K562 (cell line): ENCODE results near the gene SNPH. TPM values are rescaled to one million over a fixed set of nuclear protein-coding genes. Genes with fewer than 3 reads are reported as not detected.

Experiments
- BCLAF1 ChIP-seq, 2 experiments: fragments of 450-650 bp in 1 of 2; IDR thresholded peaks; 2 replicates each; pipeline ENCODE4 v1.6.1; 2011 to 2017; ENCODE audit warnings: low read depth in 2 of 2, antibody characterized with exemption in 1 of 2, borderline replicate concordance in 1 of 2, low read length in 1 of 2, mild to moderate bottlenecking in 1 of 2, mixed read lengths in 1 of 2; ENCODE audit not compliant: control insufficient read depth in 1 of 2
- CAMTA2 ChIP-seq: fragments of 250-450 bp; sonication (Bioruptor Pico); conservative IDR thresholded peaks from 2 replicates; pipeline ENCODE4 v1.5.1; 2022
- CLOCK ChIP-seq: fragments of 250-450 bp; sonication (Bioruptor Pico); IDR thresholded peaks from 2 replicates; pipeline ENCODE4 v1.4.0; 2020; ENCODE audit warnings: mild to moderate bottlenecking, moderate library complexity, borderline replicate concordance
- DLX4 ChIP-seq: fragments of 250-450 bp; sonication (Bioruptor Pico); IDR thresholded peaks from 2 replicates; pipeline ENCODE4 v1.6.1; 2021; ENCODE audit warnings: mild to moderate bottlenecking
- EHMT2 ChIP-seq: fragments of 450-650 bp; IDR thresholded peaks from 2 replicates; pipeline ENCODE4 v1.6.1; 2018; ENCODE audit warnings: antibody characterized with exemption
- ERF ChIP-seq: fragments of 450-650 bp; formaldehyde crosslinking; IDR thresholded peaks from 2 replicates; pipeline ENCODE4 v1.4.0; 2020; ENCODE audit warnings: mild to moderate bottlenecking, mixed read lengths
- ETV6 ChIP-seq, 3 experiments: fragments of 150-350 bp in 1 of 3; sonication (generic) in 1 of 3; formaldehyde crosslinking in 1 of 3; IDR thresholded peaks; 2 replicates each; pipeline versions ENCODE4 v1.6.1 to v1.8.0; 2014 to 2022; ENCODE audit warnings: borderline replicate concordance in 2 of 3, low read depth in 2 of 3, antibody characterized with exemption in 1 of 3, low read length in 1 of 3, mild to moderate bottlenecking in 1 of 3, missing genetic modification reagents in 1 of 3
- EWSR1 ChIP-seq: fragments of 450-650 bp; IDR thresholded peaks from 2 replicates; pipeline ENCODE4 v1.6.1; 2018; ENCODE audit warnings: borderline replicate concordance, mild to moderate bottlenecking, low read depth, moderate library complexity; ENCODE audit not compliant: partially characterized antibody
- GABPB2 ChIP-seq: fragments of 250-450 bp; sonication (Bioruptor Pico); conservative IDR thresholded peaks from 2 replicates; pipeline ENCODE4 v1.5.1; 2021; ENCODE audit warnings: mild to moderate bottlenecking
- MCM2 ChIP-seq: fragments of 450-650 bp; IDR thresholded peaks from 2 replicates; pipeline ENCODE4 v1.6.1; 2017; ENCODE audit warnings: low read depth, mild to moderate bottlenecking
- POU5F1 ChIP-seq: fragments of 150-350 bp; IDR thresholded peaks from 2 replicates; pipeline ENCODE4 v1.6.1; 2014; ENCODE audit warnings: borderline replicate concordance, low read length, low read depth, mild to moderate bottlenecking; ENCODE audit not compliant: partially characterized antibody
- RBM39 ChIP-seq: fragments of 200-400 bp; formaldehyde crosslinking; optimal IDR thresholded peaks from 2 replicates; pipeline ENCODE3; 2018; ENCODE audit warnings: low read depth, low read length
- ZNF23 ChIP-seq: fragments of 250-450 bp; sonication (Bioruptor Pico); IDR thresholded peaks from 2 replicates; pipeline ENCODE4 v1.4.0; 2020; ENCODE audit warnings: mild to moderate bottlenecking
- polyA plus RNA-seq, 8 experiments: library from polyadenylated mRNA; depleted of rRNA in 4 of 8; stranded (reverse) in 5 of 8; unstranded in 3 of 8; fragments of >200 nt; fragmentation: Nextera tagmentation in 2 of 8; fragmentation: Illumina TruSeq in 1 of 8; extraction: Ambion mirVana in 2 of 8; extraction: Trizol in 1 of 8; gene quantifications; 2 replicates each; pipeline versions ENCODE4 v1.2.1 to v1.2.3, GENCODE V29; 2011 to 2014; ENCODE audit warnings: inconsistent platforms in 1 of 8, missing spikeins in 1 of 8
- total RNA-seq, 7 experiments: library from RNA; depleted of rRNA in 6 of 7; stranded (reverse); fragments of >200 nt in 6 of 7; fragmentation: Illumina TruSeq in 2 of 7; extraction: Trizol in 2 of 7; gene quantifications; 2 replicates each; pipeline versions ENCODE4 v1.2.1 to v1.2.3, GENCODE V29; 2011 to 2021; ENCODE audit warnings: low replicate concordance in 1 of 7
- TF ChIP-seq, protein P1 (sequence below): fragments of 200-800 bp; sonication (Bioruptor generic); IDR thresholded peaks from 2 replicates; pipeline ENCODE4 v1.6.1; 2017; ENCODE audit warnings: missing genetic modification characterization, missing compliant biosample characterization
- TF ChIP-seq, protein P2 (sequence below): fragments of 450-650 bp; formaldehyde crosslinking; IDR thresholded peaks from 2 replicates; pipeline ENCODE4 v1.4.0; 2020; ENCODE audit warnings: mild to moderate bottlenecking, moderate library complexity
- TF ChIP-seq, protein P3 (sequence below): sonication (generic); formaldehyde crosslinking; IDR thresholded peaks from 2 replicates; pipeline ENCODE4 v1.8.0; 2022; ENCODE audit warnings: mild to moderate bottlenecking, missing genetic modification reagents, borderline replicate concordance

SNPH gene
- total and polyA plus RNA-seq, 9 of the 15 experiments (the other 6 are each of a cell fraction or from before 2014, with no cell fraction given): 0.03 to 4.2 (median 1.4) TPM

DNA sequence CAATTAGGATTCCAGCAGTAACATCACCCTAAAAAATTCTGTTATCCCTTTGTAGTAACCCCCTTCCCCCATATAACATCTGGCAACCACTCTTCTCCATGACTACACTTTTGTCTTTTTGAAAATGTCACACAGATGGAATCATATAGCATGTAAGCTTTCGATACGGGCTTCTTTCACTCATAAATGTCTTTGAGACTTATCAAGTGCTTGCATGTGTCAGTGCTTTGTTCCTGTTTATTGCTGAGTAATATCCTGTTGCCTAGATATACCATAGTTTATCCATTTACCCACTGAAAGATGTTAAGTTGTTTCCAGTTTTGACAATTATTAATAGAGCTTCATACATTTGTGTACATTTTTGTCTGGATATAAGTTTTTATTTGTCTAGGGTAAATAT is 10.4 kb upstream of the SNPH start (continued):
- TF ChIP-seq ZNF23 (CRISPR knock-in tag) (no peak), CLOCK (CRISPR knock-in tag) (no peak), EHMT2 (no peak), GABPB2 (CRISPR knock-in tag) (no peak), MCM2 (no peak), CAMTA2 (no peak), BCLAF1 (IDR thresholded peaks at IDR 0.05; ENCODE audit: borderline replicate concordance in 1 of 2, control insufficient read depth in 1 of 2, low read depth in 2 of 2, low read length in 1 of 2) (no peak), ERF (no peak), DLX4 (no peak), POU5F1 (no peak), ETV6 (IDR thresholded peaks at IDR 0.05; ENCODE audit: borderline replicate concordance in 1 of 2, low read depth in 2 of 2, low read length in 1 of 2) (no peak), ETV6 (CRISPR knock-in tag; IDR thresholded peaks at IDR 0.05; ENCODE audit: borderline replicate concordance) (no peak), RBM39 (no peak), EWSR1 (no peak)
- TF ChIP-seq, protein P1, sequence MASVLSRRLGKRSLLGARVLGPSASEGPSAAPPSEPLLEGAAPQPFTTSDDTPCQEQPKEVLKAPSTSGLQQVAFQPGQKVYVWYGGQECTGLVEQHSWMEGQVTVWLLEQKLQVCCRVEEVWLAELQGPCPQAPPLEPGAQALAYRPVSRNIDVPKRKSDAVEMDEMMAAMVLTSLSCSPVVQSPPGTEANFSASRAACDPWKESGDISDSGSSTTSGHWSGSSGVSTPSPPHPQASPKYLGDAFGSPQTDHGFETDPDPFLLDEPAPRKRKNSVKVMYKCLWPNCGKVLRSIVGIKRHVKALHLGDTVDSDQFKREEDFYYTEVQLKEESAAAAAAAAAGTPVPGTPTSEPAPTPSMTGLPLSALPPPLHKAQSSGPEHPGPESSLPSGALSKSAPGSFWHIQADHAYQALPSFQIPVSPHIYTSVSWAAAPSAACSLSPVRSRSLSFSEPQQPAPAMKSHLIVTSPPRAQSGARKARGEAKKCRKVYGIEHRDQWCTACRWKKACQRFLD (CRISPR knock-in tag): no peak
- TF ChIP-seq, protein P2, sequence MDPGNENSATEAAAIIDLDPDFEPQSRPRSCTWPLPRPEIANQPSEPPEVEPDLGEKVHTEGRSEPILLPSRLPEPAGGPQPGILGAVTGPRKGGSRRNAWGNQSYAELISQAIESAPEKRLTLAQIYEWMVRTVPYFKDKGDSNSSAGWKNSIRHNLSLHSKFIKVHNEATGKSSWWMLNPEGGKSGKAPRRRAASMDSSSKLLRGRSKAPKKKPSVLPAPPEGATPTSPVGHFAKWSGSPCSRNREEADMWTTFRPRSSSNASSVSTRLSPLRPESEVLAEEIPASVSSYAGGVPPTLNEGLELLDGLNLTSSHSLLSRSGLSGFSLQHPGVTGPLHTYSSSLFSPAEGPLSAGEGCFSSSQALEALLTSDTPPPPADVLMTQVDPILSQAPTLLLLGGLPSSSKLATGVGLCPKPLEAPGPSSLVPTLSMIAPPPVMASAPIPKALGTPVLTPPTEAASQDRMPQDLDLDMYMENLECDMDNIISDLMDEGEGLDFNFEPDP (CRISPR knock-in tag): no peak
- TF ChIP-seq, protein P3, sequence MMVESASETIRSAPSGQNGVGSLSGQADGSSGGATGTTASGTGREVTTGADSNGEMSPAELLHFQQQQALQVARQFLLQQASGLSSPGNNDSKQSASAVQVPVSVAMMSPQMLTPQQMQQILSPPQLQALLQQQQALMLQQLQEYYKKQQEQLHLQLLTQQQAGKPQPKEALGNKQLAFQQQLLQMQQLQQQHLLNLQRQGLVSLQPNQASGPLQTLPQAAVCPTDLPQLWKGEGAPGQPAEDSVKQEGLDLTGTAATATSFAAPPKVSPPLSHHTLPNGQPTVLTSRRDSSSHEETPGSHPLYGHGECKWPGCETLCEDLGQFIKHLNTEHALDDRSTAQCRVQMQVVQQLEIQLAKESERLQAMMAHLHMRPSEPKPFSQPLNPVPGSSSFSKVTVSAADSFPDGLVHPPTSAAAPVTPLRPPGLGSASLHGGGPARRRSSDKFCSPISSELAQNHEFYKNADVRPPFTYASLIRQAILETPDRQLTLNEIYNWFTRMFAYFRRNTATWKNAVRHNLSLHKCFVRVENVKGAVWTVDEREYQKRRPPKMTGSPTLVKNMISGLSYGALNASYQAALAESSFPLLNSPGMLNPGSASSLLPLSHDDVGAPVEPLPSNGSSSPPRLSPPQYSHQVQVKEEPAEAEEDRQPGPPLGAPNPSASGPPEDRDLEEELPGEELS (CRISPR knock-in tag): no peak
